Activated gamma-delta T cell (primary cell): ENCODE results near the gene TBX3.

Source experiments
- DNase-seq: peaks from one replicate; lab custom pipeline; 2025; lab: John Stamatoyannopoulos, UW

Gene TBX3

DNA sequence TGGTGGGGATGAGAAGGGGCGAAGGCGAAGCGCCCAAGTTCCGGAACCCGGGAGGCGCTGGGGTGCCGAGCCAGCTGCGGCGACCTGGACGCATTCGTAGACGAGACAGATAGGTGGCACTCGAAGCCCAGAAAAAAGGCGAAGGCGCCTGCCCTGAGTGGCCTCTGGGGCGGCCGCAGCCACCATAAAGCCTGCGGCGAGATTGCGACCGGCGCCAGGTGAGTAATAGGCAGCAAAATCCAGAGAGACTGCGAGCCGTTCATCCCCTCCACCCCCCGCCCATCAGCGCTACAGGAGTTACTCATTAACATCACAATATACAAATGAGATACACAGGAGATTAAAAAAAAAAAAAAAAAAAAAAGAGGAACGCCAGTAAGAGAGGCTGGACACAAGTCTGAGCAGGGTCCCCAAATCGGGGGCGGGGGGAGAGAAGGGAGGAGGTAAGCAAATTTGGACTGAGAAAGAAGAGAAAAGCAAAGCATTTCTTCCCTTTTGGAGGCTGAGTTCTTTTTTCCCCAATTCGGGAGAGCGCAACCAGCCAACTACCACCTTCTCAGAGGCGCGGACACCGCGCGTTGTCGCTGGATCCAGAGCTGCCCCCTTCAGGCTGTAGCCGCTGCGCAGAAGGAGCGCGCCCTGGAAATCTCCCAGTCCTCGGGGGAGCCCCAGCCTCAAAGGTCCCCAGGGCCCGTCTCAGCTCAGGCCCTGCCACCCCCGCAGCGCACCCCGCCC lies 15.7 kb downstream of the TBX3 start:
- DNase-seq: no peak

DNA sequence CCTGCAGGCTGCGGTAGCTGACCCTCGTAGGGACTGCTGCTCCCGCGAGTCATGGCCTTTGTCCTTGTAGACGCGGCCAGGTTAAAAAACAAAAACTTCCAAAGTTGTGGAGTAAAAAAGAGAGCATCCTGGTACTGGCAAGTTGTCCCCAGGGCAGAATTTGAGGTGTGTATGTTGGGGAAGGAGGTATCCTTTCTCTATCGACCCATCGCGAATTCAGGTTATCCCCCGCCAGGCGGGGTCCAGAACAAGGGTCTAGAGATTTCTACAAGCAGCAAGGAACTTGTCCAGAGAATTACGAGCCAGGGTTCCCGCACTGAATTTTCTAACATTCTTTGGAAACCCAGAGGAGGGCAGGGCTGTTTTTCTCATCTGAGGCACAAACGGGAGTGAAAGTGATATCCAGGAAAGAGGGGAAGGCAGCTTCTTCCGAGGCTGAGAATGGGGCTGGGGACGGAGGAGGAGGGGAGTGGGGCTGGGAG lies 16.3 kb downstream of the TBX3 start:
- DNase-seq: no peak

DNA sequence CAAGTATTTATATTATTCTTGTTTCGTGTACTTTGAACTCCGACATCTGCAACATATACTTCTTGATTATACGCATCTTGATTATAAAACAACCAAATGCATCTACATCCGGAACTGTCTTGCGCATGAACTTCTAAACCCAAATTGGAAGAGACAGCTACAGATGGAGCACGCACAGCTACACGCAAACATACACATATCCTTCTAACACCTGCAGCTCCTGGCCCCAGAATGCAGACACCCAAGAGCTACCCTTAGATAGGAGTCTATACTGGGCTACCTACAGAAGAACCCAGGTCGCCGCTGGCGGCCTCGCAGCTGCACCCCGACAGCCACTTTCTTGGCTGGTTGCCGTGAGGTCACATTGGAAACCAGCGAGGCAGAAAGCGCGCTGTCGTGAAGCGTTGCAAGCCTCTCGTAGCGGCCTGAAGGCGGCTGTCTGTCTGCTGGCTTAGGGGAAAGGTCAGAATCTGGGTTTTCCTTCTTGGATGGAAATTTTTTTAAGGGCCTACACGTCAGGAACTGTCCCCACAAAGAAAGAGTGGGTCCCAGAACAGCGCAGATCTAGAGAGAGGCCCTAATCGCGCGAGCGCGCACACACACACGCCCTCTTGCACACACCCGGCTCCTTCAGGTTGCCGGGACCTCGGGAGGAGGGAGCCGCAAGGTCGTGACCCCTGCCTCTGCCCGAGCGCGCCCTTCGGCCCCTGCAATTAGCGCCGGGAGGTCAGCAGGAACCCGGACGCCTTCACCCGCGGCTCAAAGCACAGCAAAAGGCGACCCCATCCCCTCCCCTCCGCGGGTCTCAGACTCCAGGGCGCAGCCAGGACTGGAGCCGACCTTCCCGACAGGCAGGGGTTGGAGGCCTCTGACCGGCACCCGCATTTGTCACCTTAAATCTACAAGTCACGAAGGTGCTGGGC lies 17.0 kb downstream of the TBX3 start:
- no peak for DNase-seq

DNA sequence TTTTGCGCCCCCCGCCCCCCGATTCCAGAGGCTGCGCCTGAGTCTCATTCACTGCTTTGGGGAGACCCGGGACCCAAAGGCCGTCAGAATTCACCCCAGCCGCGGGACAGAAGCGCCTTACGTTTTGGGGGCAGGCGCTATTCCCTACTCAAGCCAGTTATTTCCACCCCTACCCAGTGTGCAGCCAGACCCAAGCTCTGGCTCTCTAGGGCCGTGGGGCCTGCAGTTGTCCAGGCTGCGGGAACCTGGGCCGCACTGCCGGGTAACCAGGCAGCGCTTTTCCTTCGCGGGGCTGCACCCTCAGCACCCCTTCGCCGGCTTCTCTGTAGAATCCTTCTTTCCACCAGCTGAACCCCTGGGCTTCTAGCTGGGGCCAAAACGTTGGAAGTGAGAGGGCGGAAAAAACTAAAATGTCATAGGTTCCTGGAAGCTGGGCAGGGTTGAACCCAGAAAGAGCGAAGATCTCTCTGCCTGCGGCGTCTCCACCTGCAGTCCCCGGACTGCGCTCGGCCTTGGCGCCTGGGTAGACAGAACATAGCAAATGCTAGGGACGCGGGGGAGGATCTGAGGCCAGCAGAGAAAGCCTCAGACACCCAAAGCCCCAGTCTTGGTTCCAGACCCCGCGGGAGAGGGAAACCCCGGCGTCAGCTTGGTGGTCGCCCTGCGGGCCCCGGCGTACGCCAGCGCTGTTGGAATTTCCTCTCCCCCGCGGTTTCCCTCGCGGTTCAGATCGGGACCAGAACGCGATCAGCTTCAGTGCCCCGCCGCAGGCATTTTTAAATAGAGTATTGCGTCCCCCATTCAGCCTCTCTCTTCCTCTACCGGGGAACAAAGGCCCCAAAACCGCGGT lies 18.3 kb downstream of the TBX3 start:
- no peak for DNase-seq

DNA sequence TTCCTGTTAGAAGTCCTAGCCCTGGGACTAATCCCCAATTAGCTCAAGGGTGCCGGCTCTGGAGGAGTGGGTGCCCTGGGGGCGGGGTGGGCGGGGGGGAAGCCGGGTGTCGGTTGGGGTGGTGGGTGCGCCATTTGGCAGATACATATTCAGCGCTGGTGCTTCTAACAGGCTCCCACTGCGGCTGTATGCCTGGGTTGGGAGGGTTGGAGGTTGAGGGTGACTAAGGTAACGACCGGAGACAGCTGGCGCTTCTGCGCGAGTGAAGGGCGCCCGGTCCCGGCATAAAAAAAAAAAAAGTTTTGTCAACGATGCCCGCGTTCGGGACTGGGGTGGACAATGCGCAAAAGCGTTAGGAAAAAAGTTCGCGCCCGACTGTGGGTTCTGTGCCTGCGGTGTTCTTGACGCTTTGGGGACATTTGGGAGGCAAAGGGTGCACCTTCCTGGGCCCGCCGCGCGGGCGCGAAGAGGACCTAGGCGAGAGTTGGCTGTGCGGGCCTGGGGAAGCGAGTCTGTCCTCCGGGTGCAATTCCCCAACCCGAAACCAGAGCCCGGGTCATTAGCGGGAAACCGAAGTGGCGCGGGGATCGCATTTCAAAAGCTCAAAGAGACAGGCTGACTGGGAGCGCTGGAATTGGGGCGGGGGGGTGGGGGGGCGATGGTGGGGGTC lies 19.2 kb downstream of the TBX3 start:
- DNase-seq: no peak

DNA sequence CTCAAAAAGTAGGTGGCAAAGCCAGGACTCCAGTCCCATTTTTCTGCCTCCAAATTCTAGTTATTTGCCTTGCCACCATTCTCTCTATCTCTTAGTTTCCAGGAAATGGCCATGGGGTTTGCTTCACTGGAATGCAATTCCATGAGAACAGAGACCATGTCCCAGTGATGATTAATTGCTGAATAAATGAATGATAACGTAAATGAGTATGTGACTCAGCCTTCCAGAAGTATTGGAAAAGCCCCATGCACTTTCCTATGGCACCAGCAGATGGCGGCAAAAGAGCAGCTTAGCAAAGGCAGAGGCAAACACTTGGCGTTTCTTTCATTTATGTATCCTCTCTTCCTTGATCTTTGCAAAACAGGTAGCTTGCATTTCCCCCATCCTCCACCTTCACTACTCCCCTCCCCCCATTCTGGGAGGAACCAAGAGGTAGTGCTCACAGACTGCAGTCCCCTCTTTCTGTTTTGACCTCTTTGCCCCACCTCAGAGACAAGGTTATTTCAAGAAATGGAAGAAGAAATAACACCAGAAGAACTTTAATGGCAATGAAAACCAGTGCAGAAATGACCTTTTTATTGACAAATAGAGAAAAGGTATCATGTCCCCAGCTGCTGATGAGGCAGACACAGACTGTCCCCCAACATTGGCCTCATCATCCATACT lies 21.3 kb downstream of the TBX3 start:
- no peak for DNase-seq

DNA sequence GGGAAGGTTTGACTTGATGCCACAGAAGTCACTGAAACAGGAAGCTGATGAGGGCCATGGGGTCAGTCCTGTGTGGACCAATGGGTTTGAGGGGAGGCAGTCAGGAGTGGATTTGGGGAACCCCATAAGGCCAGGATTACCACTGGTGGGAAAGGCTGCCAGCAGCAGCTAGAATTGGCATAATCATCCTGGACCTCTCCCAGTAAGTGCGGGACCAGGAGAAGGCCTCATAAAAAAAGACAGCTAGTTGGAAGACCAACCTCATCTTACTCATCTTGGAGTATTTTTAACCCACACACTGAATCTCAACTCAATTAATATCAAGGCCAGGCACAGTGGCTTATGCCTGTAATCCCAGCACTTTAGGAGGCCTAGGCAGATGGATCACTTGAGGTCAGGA lies 22.7 kb downstream of the TBX3 start:
- no peak for DNase-seq

DNA sequence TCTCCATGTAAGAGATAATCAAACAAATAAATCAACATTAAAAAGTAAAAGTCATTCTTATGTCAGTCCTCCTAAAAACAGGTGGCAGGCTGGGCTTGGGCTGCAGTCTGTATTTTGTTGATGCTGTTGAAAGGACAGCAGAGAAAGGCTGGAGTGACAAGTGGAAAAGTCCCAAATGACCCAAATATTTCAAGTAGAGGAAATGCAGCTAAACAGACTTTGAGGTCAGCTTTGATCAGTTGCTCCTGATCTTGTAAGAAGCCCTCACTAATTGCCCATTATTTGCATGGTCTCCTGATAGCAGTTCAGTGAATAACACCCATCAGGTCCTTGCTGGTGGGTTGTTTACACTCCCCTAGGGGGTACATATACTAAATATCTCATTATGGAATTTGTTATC lies 24.9 kb downstream of the TBX3 start:
- no peak for DNase-seq

DNA sequence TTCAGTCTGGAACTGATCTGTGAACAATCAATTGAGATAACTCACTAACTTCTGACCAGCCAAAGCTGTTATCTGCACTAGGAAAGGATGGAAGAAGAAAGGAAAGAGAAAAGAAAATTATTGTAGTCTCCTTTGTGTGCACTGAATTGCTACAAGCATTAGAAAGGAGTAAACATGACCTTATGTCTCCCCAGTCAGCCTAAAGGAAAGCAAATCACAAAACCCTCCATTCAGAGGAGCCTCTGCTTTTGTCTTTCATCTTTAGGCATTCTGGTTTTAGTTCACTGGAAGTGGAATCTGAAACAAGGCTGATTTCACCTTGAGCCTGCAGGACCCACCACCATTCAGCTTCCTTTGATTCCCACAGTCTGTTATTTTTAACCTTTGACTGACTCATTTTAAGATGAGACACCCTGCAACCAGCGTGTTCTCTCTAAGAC lies 26.0 kb downstream of the TBX3 start:
- no peak for DNase-seq

DNA sequence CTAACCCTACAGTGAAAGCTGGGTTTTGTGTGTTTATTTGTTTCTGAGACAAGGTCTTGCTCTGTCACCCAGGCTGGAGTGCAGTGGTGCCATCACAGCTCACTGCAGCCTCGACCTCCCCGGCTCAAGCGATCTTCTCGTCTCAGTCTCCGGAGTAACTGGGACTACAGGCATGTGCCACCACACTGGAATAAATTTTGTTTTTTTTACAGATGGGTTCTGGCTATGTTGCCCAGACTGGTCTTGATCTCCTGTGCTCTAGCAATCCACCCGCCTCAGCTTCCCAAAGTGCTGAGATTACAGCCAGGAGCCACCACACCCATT lies 26.4 kb downstream of the TBX3 start:
- DNase-seq: no peak

DNA sequence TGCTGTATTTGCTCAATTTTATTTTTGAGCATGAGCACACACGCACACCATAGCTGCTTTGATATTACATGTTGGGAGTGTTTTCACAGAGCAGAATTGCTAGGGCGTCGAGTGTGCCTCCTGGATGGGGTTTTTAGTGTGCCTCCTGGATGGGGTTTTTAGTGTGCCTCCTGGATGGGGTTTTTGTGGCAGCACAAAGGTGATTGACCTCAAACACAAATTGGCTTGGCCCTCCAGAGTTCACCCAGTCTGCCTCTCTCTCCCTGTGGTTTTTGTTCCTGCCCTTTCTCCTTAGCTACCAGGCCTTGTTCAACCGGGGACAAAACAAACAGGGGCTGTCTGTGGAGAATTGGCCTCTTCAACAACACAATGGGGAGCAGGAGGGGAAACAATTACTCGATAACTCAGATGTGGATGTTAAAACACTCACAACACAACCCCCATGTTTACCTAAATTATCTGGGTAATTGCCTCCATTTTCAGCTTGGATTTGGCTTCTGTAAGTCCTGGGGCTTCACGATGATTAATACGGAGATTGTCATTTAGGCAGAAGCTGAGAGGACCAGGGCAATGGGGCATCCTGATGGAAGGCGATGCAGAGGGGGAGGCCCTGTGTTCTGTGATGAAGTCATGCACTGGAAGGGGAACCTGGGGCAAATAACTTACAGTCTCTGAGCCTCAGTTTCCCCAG lies 26.9 kb downstream of the TBX3 start:
- no peak for DNase-seq

DNA sequence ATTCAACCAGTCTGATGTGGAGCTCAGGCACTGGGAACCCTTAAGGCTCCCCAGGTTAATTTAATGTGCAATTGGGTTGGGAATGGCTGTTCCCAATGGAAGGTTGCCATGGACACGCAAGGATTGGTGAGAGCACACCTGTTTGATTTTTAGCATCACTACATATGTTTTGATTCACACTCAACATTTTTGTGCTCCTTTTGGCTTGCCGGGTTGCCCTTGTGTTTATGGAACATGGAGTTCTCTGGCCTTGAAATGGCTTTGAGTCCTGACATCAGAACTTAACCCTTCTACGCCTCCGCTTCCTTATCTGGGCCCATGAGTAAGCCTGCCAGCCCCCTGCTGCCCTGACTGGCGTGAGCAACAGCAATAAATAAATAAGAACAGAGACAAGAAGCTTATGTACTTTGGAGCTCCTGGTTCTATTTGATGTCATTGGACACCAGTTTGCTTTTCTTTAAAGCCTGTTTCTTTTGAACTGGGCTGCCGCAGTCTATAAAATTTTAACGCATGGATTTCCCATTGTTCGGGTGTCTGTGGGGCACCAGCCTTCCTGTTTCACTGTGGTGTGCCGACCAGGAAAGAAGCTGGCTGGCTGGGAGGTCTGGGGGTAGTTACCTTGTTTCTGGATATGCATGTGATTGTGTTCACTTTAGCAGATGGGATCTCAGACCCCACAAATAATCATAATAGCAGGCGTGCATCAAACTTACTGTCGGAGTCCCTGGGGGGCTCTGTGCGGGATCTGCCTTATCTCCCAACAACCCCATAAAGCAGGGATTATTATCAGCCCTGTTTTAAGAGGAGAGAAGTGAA lies 27.8 kb downstream of the TBX3 start:
- DNase-seq: no peak

DNA sequence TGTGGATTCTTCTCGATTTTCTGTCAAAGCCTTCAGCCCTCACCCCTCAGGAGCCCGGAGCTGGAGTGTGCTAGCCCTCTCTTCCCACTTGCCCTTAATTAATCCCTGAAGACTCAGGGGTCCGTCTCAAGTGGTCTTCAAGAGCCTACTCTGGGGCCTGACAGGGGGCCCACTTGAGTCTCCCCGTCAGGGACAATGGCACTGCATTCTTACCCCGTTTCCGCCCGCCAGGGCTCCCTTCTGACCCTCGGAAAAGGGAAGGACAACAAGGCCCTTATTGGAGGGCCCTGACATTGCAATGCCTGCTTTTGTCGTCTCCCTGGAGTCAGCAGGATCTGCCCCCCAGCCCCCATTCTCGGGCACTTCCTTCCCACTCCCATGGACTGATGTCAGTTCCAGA lies 34.4 kb downstream of the TBX3 start:
- DNase-seq: no peak

DNA sequence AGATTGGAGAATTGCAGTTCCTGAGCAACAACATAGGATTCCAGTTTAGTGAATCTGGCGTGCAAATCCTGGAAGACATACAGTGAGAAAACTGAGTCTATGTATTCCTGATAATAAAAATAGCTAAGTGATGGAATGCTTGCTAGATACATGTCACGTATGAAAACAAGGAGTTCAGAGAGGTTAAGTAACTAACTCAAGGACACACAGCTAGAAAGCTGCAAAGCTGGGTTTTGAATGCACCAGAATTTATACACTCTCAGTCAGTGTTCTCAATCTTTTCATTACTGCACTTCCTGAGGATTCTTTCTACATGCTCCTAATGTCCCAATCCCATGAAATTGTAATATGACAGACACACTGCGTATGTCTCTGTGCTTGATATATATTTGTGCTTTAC lies 35.3 kb downstream of the TBX3 start:
- DNase-seq: no peak

DNA sequence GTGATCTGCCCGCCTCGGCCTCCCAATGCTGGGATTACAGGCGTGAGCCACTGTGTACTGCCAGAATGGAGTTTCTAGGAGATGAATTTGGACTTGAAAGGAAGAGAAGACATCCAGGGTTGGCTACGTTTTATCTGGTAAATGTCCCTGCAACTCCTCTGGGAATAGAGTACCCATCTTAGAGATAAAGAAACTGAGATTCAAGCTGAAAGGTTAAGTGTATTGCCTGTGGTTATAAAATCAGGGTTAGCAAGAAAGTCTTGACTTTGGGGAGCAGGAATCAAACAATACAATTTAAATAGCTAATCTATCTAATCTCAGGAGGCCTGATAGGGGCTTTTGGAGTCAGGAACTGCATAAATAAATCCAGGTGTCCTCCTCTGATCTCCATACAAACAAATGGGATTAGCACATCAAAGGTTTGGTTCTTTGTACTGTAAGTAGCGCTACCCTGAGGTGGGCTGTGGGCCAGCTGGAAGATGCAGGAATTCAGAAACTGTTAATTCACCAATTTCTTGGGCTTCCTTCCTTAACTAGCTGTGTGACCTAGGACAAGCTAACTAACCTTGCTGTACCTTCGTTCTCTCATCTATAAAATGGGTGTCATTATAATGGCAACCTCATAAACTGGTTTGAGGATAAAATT lies 45.1 kb downstream of the TBX3 start:
- DNase-seq: no peak

DNA sequence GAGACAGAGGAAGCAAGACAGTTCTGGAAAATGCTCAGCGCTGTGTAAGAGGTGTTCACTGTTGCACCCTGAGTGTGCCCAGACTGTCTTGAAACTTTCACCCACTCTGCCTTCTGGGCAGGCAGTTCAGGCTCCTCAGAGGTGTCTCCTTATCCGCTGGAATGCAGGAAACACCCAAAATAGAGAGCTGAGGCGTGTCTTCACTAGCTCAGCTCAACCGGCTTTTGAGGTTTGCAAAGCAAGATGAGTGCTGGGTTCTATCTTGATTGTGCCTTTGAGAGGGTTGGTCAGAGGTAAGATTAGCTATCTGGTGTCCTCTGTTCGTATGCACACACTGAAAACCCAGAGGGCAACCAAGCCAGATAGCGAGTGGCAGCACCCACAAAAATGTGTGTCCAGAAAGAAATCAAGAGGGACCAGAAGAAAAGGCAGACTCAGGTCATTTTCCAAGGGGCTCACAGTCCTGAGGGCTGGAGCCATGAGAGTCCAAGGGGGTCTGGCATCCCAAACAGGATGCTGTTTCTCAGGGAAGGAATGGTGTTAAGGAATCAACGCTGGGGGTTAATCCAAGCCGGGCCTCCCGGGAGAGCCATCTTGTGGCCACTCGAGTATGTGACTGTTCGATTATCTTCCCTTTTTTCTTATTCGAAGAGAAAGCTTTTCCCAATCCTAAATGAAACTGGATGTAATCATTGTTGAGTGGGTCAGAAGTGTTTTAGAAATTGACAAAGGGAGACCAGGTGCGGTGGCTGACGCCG lies 47.1 kb downstream of the TBX3 start:
- DNase-seq: no peak

DNA sequence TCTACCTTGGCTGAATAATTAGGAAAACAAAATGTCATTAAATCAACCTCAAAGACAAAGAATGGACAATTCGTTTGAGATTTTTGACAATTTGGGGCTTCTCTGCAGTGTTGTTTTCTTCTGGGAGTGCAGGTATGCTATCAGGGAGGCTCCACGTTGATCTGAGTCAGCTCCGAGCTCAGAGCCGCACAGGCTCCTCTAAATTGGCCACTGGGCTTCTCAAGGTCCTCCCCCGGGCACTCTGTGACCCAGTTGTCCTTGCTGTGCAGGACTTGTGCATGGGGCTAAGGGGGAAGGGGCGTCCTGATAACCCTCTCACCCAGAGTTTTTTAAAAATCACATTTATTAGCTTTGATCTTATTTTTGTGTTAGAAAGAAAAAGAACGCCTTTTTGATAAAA lies 52.7 kb downstream of the TBX3 start:
- DNase-seq: no peak

DNA sequence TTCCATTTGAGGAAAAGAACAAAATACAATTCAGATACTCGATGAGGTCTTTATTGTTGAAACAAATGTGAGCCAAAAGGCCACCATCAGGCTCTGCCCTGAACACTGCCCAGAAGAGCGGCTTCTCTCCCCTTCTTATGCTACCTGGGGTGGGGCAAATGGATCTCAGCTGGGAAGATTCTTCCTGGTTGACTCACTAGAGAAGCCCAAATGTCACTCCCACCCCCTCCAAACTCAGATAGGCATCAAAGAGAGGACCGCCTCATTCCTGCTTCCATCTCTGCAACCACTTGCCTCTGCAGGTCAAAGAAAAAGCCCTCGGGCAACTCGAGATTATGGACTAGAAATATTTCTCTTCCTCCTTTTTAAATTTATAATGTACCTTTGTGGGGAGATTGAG lies 55.8 kb downstream of the TBX3 start:
- DNase-seq: no peak
